Endodermal cell (in vitro differentiated cells): ENCODE data around the gene ABCA8. TPM values are rescaled to one million over a fixed set of nuclear protein-coding genes. Genes with fewer than 3 reads are reported as not detected.
A peak's percentile ranks its signal among the peaks of the same experiment; 100 is the strongest.
"Not testable (repeated sequence)": the region's sequence is repeated elsewhere in the genome, so short reads cannot be mapped to it uniquely, and the experiment has no call there.

ENCODE experiments used
- DNase-seq: peaks from one replicate; pipeline ENCODE4 v3.0.0-alpha.2; 2017
- H3K27ac ChIP-seq: 2 replicates; pipeline ENCODE4 v1.5.1; 2013; ENCODE audit warnings: mild to moderate bottlenecking, low read depth, low read length, moderate library complexity
- H3K27me3 ChIP-seq: 2 replicates; pipeline ENCODE4 v1.6.1; 2013; ENCODE audit warnings: mild to moderate bottlenecking, low read length, moderate library complexity; ENCODE audit not compliant: insufficient read depth, control insufficient read depth, poor library complexity, severe bottlenecking
- H3K36me3 ChIP-seq: 2 replicates; pipeline ENCODE4 v1.7.0; 2013; ENCODE audit warnings: mild to moderate bottlenecking, low read length, moderate library complexity; ENCODE audit not compliant: control insufficient read depth, insufficient read depth
- H3K4me1 ChIP-seq: one replicate; pipeline ENCODE4 v1.7.0; 2013; ENCODE audit warnings: low read length; ENCODE audit not compliant: control insufficient read depth, insufficient read depth
- H3K4me3 ChIP-seq: 2 replicates; pipeline ENCODE4 v1.5.1; 2013; ENCODE audit warnings: mild to moderate bottlenecking, low read length, moderate library complexity
- H3K9ac ChIP-seq: 2 replicates; pipeline ENCODE4 v1.6.1; 2013; ENCODE audit warnings: mild to moderate bottlenecking, low read length, moderate library complexity; ENCODE audit not compliant: poor library complexity, severe bottlenecking; ENCODE audit errors: extremely low read depth
- H3K9me3 ChIP-seq: 2 replicates; pipeline ENCODE4 v1.6.1; 2013; ENCODE audit warnings: mild to moderate bottlenecking, low read length, moderate library complexity; ENCODE audit not compliant: control insufficient read depth
- H3K27ac Mint-ChIP-seq: 2 replicates; pipeline ENCODE4 v1.8.0; 2020; ENCODE audit warnings: mixed read lengths
- H3K27me3 Mint-ChIP-seq: 2 replicates; pipeline ENCODE4 v1.8.0; 2021; ENCODE audit warnings: mild to moderate bottlenecking, mixed read lengths; ENCODE audit not compliant: insufficient read depth
- H3K36me3 Mint-ChIP-seq: 2 replicates; pipeline ENCODE4 v1.8.0; 2020; ENCODE audit warnings: low read depth, mixed read lengths
- H3K4me1 Mint-ChIP-seq: 2 replicates; pipeline ENCODE4 v1.8.0; 2020; ENCODE audit warnings: mixed read lengths
- H3K4me3 Mint-ChIP-seq: 2 replicates; pipeline ENCODE4 v1.8.0; 2020; ENCODE audit warnings: mild to moderate bottlenecking, moderate library complexity, mixed read lengths
- H3K9me3 Mint-ChIP-seq: 2 replicates; pipeline ENCODE4 v1.8.0; 2020; ENCODE audit warnings: mild to moderate bottlenecking, mixed read lengths
- WGBS, 2 experiments: methylation state at CpG; one replicate each; pipeline versions ENCODE4 v1.1.5 to v1.1.7; 2013; ENCODE audit warnings: missing lambda C conversion rate in 2 of 2, mixed read lengths in 1 of 2; ENCODE audit not compliant: insufficient coverage in 1 of 2, insufficient read length in 1 of 2; 5-methylcytosine and 5-hydroxymethylcytosine counted together
- long read RNA-seq, 4 experiments: library from polyadenylated mRNA in 2 of 4; library from RNA in 1 of 4; library from capped mRNA in 1 of 4; stranded (forward) in 3 of 4; unstranded in 1 of 4; transcript quantifications; one replicate each; pipeline ENCODE4 v2.0.0, GENCODE V29; 2020 to 2021; ENCODE audit warnings: inconsistent platforms in 1 of 4
- polyA plus RNA-seq, 2 experiments: library from polyadenylated mRNA; stranded (reverse); fragments of 50-300 nt; gene quantifications; one replicate each; pipeline ENCODE4 v1.2.3, GENCODE V29; 2013
- total RNA-seq, 2 donors: library from RNA; stranded (reverse); fragmentation: NEBNext Ultra II Directional in 1 of 2; extraction: Animal tissue kit (Norgen Biotek cat#: 25700) in 1 of 2; gene quantifications; 2 replicates in 1 of 2; 3 replicates in 1 of 2; pipeline ENCODE4 v1.2.1, GENCODE V29; 2021
- TF ChIP-seq, protein P1 (sequence below): fragments of 200-600 bp; sonication (generic); conservative IDR thresholded peaks from 2 replicates; pipeline ENCODE4 v1.5.0; 2021; ENCODE audit warnings: antibody characterized with exemption, mild to moderate bottlenecking

Gene ABCA8
- total RNA-seq: not detected
- polyA plus RNA-seq (2013, experiment 1 of 2): 2.5 TPM
- polyA plus RNA-seq (2013, experiment 2 of 2): 3.1 TPM
- long read RNA-seq, experiment 1: 0 reads
- long read RNA-seq, experiment 2: 0 reads
- long read RNA-seq, experiment 3: 0 reads
- long read RNA-seq, experiment 4: 0 reads

- Histone ChIP-seq H3K36me3 (no peaks in the 10 kb centered on the region), H3K4me3 (no peak within 1 kb of the TSS), H3K27me3 (no peaks in the 10 kb centered on the region), H3K9me3 (peaks cover 4% of the 10 kb centered on the region), H3K4me1 (no peaks in the 10 kb centered on the region), H3K9ac (no peak within 1 kb of the TSS), H3K27ac (no peak within 1 kb of the TSS)
- peaks cover 3% of the 10 kb centered on the region for H3K4me1 Mint-ChIP-seq
- H3K4me3 Mint-ChIP-seq: no peak within 1 kb of the TSS
- WGBS, 2 experiments: 74 to 100% methylated on average over 2 to 4 of the region's 4 CpGs
- TF ChIP-seq, protein P1, sequence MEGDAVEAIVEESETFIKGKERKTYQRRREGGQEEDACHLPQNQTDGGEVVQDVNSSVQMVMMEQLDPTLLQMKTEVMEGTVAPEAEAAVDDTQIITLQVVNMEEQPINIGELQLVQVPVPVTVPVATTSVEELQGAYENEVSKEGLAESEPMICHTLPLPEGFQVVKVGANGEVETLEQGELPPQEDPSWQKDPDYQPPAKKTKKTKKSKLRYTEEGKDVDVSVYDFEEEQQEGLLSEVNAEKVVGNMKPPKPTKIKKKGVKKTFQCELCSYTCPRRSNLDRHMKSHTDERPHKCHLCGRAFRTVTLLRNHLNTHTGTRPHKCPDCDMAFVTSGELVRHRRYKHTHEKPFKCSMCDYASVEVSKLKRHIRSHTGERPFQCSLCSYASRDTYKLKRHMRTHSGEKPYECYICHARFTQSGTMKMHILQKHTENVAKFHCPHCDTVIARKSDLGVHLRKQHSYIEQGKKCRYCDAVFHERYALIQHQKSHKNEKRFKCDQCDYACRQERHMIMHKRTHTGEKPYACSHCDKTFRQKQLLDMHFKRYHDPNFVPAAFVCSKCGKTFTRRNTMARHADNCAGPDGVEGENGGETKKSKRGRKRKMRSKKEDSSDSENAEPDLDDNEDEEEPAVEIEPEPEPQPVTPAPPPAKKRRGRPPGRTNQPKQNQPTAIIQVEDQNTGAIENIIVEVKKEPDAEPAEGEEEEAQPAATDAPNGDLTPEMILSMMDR: no peak
- no peaks in the 10 kb centered on the region for H3K9me3 Mint-ChIP-seq
- H3K27ac Mint-ChIP-seq: no peak within 1 kb of the TSS
- no peaks in the 10 kb centered on the region for H3K36me3 Mint-ChIP-seq
- no peak for DNase-seq
- no peaks in the 10 kb centered on the region for H3K27me3 Mint-ChIP-seq
Measured at GRCh38 chr17:68955181-68955841, at the start of gene ABCA8. Gene ABCA8 (minus strand): TSS chr17:68955392. CDS start chr17:68942034, 13,358 bp downstream.

- not testable (repeated sequence) for H3K36me3 Mint-ChIP-seq, H3K4me3 ChIP-seq, H3K27me3 ChIP-seq, DNase-seq, H3K9ac ChIP-seq, H3K27ac ChIP-seq, H3K9me3 ChIP-seq, H3K4me1 Mint-ChIP-seq, H3K36me3 ChIP-seq, H3K27me3 Mint-ChIP-seq, H3K4me1 ChIP-seq
- peak overlapping the region; percentile 50 for H3K4me3 Mint-ChIP-seq
- WGBS, 2 experiments: 78 to 84% methylated on average over 12 to 15 of the region's 27 CpGs
- H3K9me3 Mint-ChIP-seq: peaks cover 25% of the 10 kb centered on the region
- H3K27ac Mint-ChIP-seq: peak overlapping the region; percentile 78
Measured at GRCh38 chr17:69004759-69005158, 49.6 kb upstream of the ABCA8 start.

DNA sequence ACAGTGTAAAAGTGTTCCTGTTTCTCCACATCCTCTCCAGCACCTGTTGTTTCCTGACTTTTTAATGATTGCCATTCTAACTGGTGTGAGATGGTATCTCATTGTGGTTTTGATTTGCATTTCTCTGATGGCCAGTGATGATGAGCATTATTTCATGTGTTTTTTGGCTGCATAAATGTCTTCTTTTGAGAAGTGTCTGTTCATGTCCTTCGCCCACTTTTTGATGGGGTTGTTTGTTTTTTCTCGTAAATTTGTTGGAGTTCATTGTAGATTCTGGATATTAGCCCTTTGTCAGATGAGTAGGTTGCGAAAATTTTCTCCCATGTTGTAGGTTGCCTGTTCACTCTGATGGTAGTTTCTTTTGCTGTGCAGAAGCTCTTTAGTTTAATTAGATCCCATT is 44.6 kb upstream of the ABCA8 start:
- H3K9me3 ChIP-seq, H3K36me3 Mint-ChIP-seq, H3K36me3 ChIP-seq, H3K4me1 ChIP-seq, H3K27ac Mint-ChIP-seq, DNase-seq, H3K27me3 ChIP-seq, H3K27me3 Mint-ChIP-seq, H3K4me3 ChIP-seq, H3K4me3 Mint-ChIP-seq, H3K4me1 Mint-ChIP-seq, H3K27ac ChIP-seq, H3K9ac ChIP-seq: not testable (repeated sequence)
- peaks cover 15% of the 10 kb centered on the region for H3K9me3 Mint-ChIP-seq
- WGBS, 2 experiments: no CpG with 5 or more reads among the region's 3 CpGs

GRCh38 chr17:68993112-68993511 is 37.9 kb upstream of the ABCA8 start:
- TF ChIP-seq, protein P1: no peak
- 82 to 83% methylated on average over 4 of the region's 4 CpGs for WGBS, 2 experiments
- H3K27me3 Mint-ChIP-seq: no peaks in the 10 kb centered on the region
- H3K9ac ChIP-seq: no peak overlapping the region
- no peak overlapping the region for H3K27ac Mint-ChIP-seq
- no peak overlapping the region for H3K27ac ChIP-seq
- peaks cover under 1% of the 10 kb centered on the region for H3K9me3 Mint-ChIP-seq
- no peaks in the 10 kb centered on the region for H3K4me1 ChIP-seq
- H3K4me3 ChIP-seq: no peak overlapping the region
- H3K36me3 ChIP-seq: no peaks in the 10 kb centered on the region
- H3K9me3 ChIP-seq: no peaks in the 10 kb centered on the region
- H3K4me1 Mint-ChIP-seq: peaks cover 9% of the 10 kb centered on the region
- no peak overlapping the region for H3K4me3 Mint-ChIP-seq
- no peak for DNase-seq
- H3K27me3 ChIP-seq: no peaks in the 10 kb centered on the region
- no peaks in the 10 kb centered on the region for H3K36me3 Mint-ChIP-seq
